KOPT-K1 (cell line): Measurements from ENCODE around the gene EFNA1.

Source experiments
- H3K27ac ChIP-seq: fragments of 200-600 bp; sonication (generic); 2 replicates; pipeline ENCODE4 v1.5.1; 2016; ENCODE audit warnings: antibody characterized with exemption, mild to moderate bottlenecking, low read depth, low read length; ENCODE audit not compliant: poor library complexity, severe bottlenecking
- H3K36me3 ChIP-seq: fragments of 200-600 bp; sonication (generic); 2 replicates; pipeline ENCODE4 v1.5.1; 2017; ENCODE audit warnings: antibody characterized with exemption, mild to moderate bottlenecking, low read length, moderate library complexity; ENCODE audit not compliant: insufficient read depth
- H3K9me3 ChIP-seq: fragments of 200-600 bp; sonication (generic); 2 replicates; pipeline ENCODE4 v1.5.1; 2017; ENCODE audit warnings: antibody characterized with exemption, low read length, mild to moderate bottlenecking; ENCODE audit not compliant: insufficient read depth, poor library complexity, severe bottlenecking

The EFNA1 gene

DNA sequence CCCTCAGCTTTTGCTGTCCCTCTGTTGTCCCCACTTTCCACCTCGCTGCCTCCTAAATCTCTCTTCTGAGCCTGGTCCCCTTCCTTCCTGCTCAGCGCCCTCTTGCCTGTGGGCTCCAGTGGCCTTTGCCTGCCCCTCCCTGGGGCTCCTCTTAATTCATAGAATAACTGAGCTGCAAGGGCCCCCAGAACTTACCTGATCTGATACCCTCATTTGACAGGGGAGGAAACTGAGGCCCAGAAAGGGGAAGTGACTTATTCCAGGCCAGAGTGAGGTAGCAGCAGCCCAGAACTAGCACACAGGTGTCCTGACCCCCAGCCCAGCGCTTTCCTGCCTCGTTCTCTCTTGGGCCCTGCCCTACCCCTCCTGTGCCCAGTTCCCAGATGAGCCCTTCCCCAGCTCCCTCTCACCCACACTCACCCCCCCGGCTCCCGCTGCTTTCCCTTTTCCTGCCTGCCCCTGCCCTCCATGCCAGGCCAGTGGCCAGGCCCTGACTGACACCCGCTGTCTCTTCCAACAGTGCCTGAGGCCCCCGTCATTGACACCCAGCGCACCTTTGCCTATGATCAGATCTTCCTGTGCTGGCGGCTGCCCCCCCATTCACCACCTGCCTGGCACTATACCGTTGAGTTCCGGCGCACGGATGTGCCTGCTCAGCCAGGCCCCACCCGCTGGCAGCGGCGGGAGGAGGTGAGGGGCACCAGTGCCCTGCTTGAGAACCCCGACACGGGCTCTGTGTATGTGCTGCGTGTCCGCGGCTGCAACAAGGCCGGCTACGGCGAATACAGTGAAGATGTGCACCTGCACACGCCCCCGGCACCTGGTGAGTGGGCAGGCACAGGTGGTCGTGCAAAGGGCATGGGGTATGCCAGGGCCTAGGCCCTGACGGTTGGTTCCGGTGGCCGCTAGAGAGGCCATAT lies 51.7 kb downstream of the EFNA1 start:
- peaks cover 28% of the 10 kb centered on the region for H3K36me3 ChIP-seq

DNA sequence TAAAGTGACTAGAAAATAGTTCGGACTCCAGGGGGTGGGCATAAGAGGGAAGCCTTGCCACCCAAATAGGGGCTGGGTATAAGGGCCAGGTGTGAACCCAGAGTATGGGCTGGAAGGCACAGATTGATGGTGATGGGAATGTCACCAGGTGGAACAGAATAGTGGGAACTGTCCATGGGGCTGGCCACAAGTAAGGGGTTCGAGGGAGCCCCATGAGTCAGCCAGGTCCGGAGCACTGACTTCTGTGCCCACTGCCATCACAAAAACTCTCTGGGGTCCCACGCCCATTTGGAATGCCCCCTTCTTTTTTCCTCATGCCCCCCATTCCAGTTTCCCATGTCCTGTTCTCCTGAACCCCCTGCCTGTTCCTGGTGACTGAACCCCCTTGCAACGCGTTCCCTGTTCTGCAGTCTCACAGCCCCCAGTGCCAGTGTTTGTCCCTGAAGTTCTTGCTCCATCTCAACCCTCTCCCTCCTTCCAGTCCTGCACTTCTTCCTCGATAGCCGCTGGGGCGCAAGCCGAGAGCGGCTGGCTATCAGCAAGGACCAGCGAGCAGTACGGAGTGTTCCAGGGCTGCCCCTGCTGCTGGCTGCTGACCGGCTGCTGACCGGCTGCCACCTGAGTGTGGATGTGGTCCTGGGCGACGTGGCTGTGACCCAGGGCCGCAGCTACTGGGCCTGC lies 53.8 kb downstream of the EFNA1 start:
- Histone ChIP-seq H3K27ac (no peak overlapping the region), H3K9me3 (no peaks in the 10 kb centered on the region), H3K36me3 (peaks cover 28% of the 10 kb centered on the region)

More for the DNA sequence above, 51.7 kb downstream of the EFNA1 start:
- Histone ChIP-seq H3K27ac (no peak overlapping the region), H3K9me3 (no peaks in the 10 kb centered on the region)

GRCh38 chr1:155182052-155182550 lies 54.4 kb downstream of the EFNA1 start:
- Histone ChIP-seq H3K9me3 (no peaks in the 10 kb centered on the region), H3K36me3 (peaks cover 25% of the 10 kb centered on the region)

DNA sequence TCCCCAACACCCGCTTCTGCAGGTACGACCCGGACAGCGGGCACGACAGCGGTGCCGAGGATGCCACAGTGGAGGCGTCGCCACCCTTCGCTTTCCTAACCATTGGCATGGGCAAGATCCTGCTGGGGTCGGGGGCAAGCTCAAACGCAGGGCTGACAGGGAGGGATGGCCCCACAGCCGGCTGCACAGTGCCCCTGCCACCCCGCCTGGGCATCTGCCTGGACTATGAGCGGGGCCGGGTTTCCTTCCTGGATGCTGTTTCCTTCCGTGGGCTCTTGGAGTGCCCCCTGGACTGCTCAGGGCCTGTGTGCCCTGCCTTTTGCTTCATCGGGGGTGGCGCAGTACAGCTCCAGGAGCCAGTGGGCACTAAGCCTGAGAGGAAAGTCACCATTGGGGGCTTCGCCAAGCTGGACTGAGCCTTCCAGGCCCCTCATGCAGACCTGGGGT lies 56.1 kb downstream of the EFNA1 start:
- Histone ChIP-seq H3K36me3 (peaks cover 12% of the 10 kb centered on the region), H3K9me3 (no peaks in the 10 kb centered on the region), H3K27ac (no peak overlapping the region)

More at GRCh38 chr1:155182052-155182550, 54.4 kb downstream of the EFNA1 start:
- H3K27ac ChIP-seq = no peak overlapping the region

DNA sequence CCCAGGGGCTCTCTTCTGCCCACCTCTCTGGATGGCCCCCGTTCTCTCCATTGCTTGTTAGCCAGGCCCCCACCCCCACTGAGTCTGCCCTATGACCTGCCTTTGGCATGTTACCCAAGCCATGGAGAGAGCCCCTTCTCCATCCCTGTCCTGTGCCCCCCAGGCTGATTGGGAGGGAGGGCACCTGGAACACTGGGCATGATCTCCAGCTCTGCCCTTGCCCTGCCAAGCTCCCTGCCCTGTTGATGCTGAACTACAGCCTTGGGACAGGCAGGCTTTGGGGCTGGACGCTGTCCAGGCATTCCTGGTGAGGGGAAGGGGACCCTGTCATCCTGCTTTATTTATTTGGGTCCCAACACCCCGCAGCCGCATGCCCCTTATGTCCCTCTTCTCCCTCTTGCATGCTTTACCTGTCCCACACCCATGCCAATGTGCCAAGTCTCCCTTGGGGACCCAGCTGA lies 56.7 kb downstream of the EFNA1 start:
- Histone ChIP-seq H3K9me3 (no peaks in the 10 kb centered on the region), H3K27ac (no peak overlapping the region), H3K36me3 (peaks cover 6% of the 10 kb centered on the region)
